Measurements from ENCODE around the gene G6PC3.

G6PC3 gene

GRCh38 chr17:44109312-44109630 is 38.7 kb downstream of the G6PC3 start:
- Mint-ChIP-seq H3K27me3 (ENCODE audit: low read depth) (no peaks in the 10 kb centered on the region), H3K27ac (no peak overlapping the region), H3K36me3 (ENCODE audit: low read depth) (peaks cover 7% of the 10 kb centered on the region), H3K4me3 (peak overlapping the region in 2 of 3 experiments; percentile 51 to 66), H3K9me3 (no peaks in the 10 kb centered on the region), H3K4me1 (peaks cover 67% of the 10 kb centered on the region)
- TF ChIP-seq CTCF (IDR thresholded peaks at IDR 0.05; ENCODE audit: unreplicated experiment in 3 of 3): no peak

GRCh38 chr17:44110011-44110686 is 39.6 kb downstream of the G6PC3 start:
- Mint-ChIP-seq H3K4me1 (peaks cover 66% of the 10 kb centered on the region), H3K9me3 (no peaks in the 10 kb centered on the region), H3K36me3 (ENCODE audit: low read depth) (peaks cover 7% of the 10 kb centered on the region), H3K27ac (peak overlapping the region in 1 of 3 experiments; percentile 42), H3K27me3 (ENCODE audit: low read depth) (no peaks in the 10 kb centered on the region), H3K4me3 (peak overlapping the region; percentile 54 to 66 (median 57))
- no peak for TF ChIP-seq CTCF (IDR thresholded peaks at IDR 0.05; ENCODE audit: unreplicated experiment in 3 of 3)

- Mint-ChIP-seq H3K4me1 (peaks cover 69% of the 10 kb centered on the region), H3K36me3 (ENCODE audit: low read depth) (peaks cover 7% of the 10 kb centered on the region), H3K27ac (peak overlapping the region; percentile 42 to 80 (median 65)), H3K4me3 (peak overlapping the region; percentile 54 to 63 (median 57)), H3K9me3 (no peaks in the 10 kb centered on the region), H3K27me3 (ENCODE audit: low read depth) (no peaks in the 10 kb centered on the region)
- TF ChIP-seq CTCF (IDR thresholded peaks at IDR 0.05; ENCODE audit: unreplicated experiment in 3 of 3): no peak
Observed at GRCh38 chr17:44110823-44111633, 40.5 kb downstream of the G6PC3 start.

GRCh38 chr17:44111777-44112176 is 41.2 kb downstream of the G6PC3 start:
- H3K9me3 Mint-ChIP-seq: no peaks in the 10 kb centered on the region
- TF ChIP-seq CTCF (IDR thresholded peaks at IDR 0.05; ENCODE audit: unreplicated experiment in 3 of 3): no peak
- peaks cover 13% of the 10 kb centered on the region for H3K36me3 Mint-ChIP-seq (ENCODE audit: low read depth)
- peak overlapping the region in 2 of 3 experiments; percentile 30 to 46 for H3K4me3 Mint-ChIP-seq
- peak overlapping the region; percentile 42 to 80 (median 65) for H3K27ac Mint-ChIP-seq
- no peaks in the 10 kb centered on the region for H3K27me3 Mint-ChIP-seq (ENCODE audit: low read depth)
- H3K4me1 Mint-ChIP-seq: peaks cover 71% of the 10 kb centered on the region

GRCh38 chr17:44112284-44113280 is 42.0 kb downstream of the G6PC3 start:
- Mint-ChIP-seq H3K36me3 (ENCODE audit: low read depth) (peaks cover 12% of the 10 kb centered on the region), H3K4me1 (peaks cover 71% of the 10 kb centered on the region), H3K4me3 (peak overlapping the region in 1 of 3 experiments; percentile 56), H3K27me3 (ENCODE audit: low read depth) (no peaks in the 10 kb centered on the region), H3K27ac (peak overlapping the region; percentile 32 to 60 (median 59)), H3K9me3 (no peaks in the 10 kb centered on the region)
- no peak for TF ChIP-seq CTCF (IDR thresholded peaks at IDR 0.05; ENCODE audit: unreplicated experiment in 3 of 3)
